ELF-1 (cell line): ENCODE data around the gene VCAM1.
"Not testable (repeated sequence)": the region's sequence is repeated elsewhere in the genome, so short reads cannot be mapped to it uniquely, and the experiment has no call there.

Experiments used
- DNase-seq: peaks from one replicate; pipeline ENCODE4 v3.0.0-alpha.2; 2016; ENCODE audit warnings: low read depth, low spot score

Gene VCAM1

DNA sequence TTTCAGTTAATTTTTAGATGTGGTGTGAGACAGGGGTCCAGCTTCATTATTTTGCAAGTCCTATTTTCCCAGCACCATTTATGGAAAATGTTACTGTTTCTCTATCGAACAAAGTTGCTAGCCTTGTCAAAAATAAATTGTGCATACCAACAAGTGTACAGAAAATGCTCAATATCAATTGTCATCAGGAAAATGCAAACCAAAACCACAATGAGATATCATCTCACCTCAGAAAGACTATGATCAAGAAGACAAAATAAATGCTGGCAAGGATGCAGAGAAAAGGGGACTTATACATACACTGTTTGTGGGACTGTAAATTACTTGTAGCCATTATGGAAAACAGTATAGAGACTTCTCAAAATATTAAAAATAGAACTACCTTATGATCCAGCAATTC, 54.8 kb downstream of the VCAM1 start:
- no peak for DNase-seq

DNA sequence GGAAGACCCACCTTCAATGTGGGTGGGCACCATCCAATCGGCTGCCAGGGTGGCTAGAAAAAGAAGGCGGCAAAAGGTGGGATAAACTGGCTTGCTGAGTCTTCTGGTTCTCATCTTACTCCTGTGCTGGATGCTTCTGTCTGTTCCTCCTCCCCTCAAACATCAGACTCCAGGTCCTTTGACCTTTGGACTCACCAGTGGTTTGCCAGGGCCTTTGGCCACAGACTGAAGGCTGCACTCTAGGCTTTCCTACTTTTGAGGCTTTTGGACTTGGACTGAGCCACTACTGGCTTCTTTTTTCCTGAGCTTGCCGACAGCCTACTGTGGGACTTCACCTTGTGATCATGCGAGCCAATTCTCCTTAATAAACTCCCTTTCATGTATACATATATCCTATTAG, 55.9 kb downstream of the VCAM1 start:
- no peak for DNase-seq

DNA sequence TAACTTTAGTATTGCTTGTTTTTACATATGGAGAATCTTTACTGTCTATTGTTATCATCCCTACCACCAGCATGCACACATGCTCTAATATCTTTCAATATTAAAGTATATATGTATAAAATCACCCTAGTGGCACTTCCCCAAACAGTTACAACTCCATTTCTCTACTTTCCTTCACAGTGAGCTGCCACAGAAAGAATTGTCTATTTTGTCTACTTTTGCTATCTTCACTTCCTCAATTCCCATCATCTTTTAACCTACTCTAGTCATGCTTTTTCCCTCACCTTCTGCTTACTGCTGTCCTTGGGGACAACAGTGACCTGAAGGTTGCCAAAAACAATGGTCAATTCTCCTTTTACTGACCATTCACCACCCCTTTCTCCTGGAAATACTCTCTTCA, 59.2 kb downstream of the VCAM1 start:
- no peak for DNase-seq

DNA sequence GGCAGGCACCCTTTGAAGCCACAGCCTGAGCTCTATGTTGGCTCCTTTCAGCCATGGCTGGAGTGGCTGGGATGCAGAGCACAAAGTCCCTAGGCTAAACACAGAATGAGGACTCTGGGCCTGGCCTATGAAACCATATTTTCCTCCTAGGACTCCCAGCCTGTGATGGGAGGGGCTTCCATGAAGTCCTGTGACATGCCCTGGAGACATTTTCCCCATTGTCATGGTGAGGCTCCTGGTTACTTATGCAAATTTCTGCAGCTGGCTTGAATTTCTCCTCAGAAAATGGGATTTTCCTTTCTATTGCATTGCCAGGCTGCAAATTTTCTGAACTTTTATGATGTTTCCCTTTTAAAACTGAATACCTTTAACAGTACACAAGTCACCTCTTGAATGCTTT, 61.3 kb downstream of the VCAM1 start:
- DNase-seq = peak; percentile 4

DNA sequence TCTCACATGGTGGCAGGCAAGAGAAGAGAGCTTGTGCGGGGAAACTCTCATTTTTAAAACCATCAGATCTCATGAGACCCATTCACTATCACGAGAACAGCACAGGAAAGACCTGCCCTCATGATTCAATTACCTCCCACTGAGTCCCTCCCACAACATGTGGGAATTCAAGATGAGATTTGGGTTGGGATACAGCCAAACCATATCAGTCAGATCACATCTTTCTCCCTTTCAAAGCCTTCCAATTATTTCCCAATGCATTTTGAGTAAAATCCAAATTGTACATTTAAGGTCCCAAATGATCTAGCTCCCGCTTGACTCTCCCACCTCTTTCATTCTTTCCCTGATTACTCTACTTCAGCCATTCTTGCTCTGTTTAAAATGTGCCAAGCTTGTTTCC, 62.2 kb downstream of the VCAM1 start:
- not testable (repeated sequence) for DNase-seq

DNA sequence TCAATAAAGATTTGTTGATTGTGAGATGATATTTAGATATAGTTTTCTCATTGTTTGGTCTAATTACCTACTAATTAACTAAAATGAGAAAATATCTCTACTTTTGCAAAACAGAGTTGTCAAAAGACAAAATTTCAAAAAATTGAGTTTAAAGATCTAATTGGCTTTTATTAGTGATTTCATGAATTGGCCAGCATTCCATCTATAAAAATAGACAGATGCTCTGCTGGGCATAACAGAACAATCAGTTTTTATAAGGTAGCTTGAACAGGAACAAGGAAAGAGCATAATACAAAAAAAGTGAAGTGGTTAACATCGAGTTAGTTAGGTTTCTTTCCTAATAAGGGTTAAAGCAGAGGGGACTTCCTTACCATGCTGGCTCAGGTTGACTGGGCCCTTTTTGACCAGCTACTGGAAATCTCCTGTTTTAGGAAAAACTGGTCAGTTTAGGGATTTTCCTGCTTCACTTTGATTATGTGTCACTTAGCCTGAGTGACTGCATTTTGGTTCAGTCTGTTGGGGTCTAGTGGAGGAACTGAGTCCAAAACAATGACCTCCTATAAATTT, 63.0 kb downstream of the VCAM1 start:
- DNase-seq = no peak

DNA sequence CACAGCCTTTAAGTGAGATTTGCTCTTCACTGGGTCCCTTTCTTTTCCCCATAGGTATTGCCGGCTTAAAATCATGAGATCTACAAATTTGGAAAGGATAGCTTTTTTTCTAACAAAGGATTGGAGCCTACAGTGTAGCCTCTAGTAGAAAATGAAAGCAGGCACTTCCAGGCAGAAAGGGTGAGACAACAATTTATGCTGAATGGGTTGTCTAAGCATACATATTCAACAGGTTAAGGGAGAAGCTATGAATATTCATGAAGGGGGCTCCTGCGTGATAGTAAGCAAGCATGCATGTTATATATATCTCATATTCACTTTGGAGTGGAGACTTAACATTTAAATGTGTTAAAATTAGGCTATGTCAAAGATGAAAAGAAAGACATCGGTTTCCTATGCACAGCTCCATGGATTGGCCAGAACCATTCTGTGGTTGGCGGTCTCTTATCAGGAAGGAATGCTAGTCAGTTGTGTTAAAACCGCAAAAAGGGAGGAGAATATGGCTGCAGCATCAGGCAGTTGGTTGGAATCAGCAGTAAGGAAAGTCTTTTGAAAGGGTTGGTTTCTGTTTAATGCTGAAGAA, 66.0 kb downstream of the VCAM1 start:
- DNase-seq = peak; percentile 4

DNA sequence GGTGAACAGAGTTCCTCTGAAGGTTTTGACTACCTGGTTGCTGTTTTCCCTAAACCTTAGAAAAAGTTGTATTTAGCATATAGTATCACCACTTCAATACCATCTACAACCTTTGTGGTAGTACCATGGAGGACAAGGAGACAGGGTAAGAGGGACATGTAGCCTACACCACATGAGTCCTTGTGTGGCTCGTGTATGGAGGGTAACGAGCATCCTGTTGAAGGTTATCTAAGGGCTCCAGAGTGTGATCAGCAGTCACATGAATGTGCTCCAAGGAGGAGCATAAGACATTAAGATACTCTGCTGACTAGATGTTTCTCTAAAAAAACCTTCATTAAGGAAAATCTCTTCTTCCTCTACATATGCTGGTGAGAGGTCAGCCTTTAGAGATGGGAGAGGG, 67.3 kb downstream of the VCAM1 start:
- no peak for DNase-seq
